ENCODE results near the gene PSTPIP1. TPM values are rescaled to one million over a fixed set of nuclear protein-coding genes. Genes with fewer than 3 reads are reported as not detected.

The PSTPIP1 gene
- total RNA-seq, 1 experiment from 2014 or later = 1.5 TPM

DNA sequence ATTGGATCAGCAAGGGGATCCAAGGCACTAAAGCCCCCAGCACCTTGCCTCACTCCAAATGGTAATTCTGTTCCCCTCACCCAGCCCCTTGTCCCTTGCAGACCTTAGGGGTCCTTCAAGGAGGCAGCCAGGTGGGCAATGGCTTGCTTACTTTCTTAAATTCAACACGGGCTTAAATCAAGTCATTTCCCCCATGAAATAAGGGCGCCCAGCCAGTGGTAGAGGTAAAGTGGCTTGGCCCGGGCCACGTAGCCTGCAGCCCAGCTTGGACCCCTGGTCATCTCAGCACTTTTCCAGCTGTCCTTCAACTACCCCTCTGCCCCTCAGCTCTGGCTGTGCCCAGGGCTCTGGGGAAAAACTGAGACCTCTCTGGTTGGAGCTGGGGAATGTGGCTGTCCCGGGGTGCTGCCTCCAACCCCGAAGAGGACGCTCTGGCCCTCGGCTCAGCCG is 1.2 kb downstream of the PSTPIP1 start:
- H3K9me3 Mint-ChIP-seq = no peaks in the 10 kb centered on the region
- no peak overlapping the region for H3K4me3 Mint-ChIP-seq
- TF ChIP-seq, protein P1, sequence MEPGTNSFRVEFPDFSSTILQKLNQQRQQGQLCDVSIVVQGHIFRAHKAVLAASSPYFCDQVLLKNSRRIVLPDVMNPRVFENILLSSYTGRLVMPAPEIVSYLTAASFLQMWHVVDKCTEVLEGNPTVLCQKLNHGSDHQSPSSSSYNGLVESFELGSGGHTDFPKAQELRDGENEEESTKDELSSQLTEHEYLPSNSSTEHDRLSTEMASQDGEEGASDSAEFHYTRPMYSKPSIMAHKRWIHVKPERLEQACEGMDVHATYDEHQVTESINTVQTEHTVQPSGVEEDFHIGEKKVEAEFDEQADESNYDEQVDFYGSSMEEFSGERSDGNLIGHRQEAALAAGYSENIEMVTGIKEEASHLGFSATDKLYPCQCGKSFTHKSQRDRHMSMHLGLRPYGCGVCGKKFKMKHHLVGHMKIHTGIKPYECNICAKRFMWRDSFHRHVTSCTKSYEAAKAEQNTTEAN (CRISPR knock-in tag; IDR thresholded peaks at IDR 0.05) = no peak
- TF ChIP-seq CREB1 (CRISPR knock-in tag; IDR thresholded peaks at IDR 0.05) = no peak
- TF ChIP-seq, protein P2, sequence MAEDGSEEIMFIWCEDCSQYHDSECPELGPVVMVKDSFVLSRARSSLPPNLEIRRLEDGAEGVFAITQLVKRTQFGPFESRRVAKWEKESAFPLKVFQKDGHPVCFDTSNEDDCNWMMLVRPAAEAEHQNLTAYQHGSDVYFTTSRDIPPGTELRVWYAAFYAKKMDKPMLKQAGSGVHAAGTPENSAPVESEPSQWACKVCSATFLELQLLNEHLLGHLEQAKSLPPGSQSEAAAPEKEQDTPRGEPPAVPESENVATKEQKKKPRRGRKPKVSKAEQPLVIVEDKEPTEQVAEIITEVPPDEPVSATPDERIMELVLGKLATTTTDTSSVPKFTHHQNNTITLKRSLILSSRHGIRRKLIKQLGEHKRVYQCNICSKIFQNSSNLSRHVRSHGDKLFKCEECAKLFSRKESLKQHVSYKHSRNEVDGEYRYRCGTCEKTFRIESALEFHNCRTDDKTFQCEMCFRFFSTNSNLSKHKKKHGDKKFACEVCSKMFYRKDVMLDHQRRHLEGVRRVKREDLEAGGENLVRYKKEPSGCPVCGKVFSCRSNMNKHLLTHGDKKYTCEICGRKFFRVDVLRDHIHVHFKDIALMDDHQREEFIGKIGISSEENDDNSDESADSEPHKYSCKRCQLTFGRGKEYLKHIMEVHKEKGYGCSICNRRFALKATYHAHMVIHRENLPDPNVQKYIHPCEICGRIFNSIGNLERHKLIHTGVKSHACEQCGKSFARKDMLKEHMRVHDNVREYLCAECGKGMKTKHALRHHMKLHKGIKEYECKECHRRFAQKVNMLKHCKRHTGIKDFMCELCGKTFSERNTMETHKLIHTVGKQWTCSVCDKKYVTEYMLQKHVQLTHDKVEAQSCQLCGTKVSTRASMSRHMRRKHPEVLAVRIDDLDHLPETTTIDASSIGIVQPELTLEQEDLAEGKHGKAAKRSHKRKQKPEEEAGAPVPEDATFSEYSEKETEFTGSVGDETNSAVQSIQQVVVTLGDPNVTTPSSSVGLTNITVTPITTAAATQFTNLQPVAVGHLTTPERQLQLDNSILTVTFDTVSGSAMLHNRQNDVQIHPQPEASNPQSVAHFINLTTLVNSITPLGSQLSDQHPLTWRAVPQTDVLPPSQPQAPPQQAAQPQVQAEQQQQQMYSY (CRISPR knock-in tag; IDR thresholded peaks at IDR 0.05) = no peak
- no peak for TF ChIP-seq OVOL2 (CRISPR knock-in tag; IDR thresholded peaks at IDR 0.05; ENCODE audit: borderline replicate concordance)
- no peak for TF ChIP-seq KAT7 (CRISPR knock-in tag; IDR thresholded peaks at IDR 0.05; ENCODE audit: borderline replicate concordance)
- TF ChIP-seq, protein P3, sequence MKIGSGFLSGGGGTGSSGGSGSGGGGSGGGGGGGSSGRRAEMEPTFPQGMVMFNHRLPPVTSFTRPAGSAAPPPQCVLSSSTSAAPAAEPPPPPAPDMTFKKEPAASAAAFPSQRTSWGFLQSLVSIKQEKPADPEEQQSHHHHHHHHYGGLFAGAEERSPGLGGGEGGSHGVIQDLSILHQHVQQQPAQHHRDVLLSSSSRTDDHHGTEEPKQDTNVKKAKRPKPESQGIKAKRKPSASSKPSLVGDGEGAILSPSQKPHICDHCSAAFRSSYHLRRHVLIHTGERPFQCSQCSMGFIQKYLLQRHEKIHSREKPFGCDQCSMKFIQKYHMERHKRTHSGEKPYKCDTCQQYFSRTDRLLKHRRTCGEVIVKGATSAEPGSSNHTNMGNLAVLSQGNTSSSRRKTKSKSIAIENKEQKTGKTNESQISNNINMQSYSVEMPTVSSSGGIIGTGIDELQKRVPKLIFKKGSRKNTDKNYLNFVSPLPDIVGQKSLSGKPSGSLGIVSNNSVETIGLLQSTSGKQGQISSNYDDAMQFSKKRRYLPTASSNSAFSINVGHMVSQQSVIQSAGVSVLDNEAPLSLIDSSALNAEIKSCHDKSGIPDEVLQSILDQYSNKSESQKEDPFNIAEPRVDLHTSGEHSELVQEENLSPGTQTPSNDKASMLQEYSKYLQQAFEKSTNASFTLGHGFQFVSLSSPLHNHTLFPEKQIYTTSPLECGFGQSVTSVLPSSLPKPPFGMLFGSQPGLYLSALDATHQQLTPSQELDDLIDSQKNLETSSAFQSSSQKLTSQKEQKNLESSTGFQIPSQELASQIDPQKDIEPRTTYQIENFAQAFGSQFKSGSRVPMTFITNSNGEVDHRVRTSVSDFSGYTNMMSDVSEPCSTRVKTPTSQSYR (CRISPR knock-in tag; IDR thresholded peaks at IDR 0.05) = no peak
- TF ChIP-seq, protein P4, sequence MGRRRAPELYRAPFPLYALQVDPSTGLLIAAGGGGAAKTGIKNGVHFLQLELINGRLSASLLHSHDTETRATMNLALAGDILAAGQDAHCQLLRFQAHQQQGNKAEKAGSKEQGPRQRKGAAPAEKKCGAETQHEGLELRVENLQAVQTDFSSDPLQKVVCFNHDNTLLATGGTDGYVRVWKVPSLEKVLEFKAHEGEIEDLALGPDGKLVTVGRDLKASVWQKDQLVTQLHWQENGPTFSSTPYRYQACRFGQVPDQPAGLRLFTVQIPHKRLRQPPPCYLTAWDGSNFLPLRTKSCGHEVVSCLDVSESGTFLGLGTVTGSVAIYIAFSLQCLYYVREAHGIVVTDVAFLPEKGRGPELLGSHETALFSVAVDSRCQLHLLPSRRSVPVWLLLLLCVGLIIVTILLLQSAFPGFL (CRISPR knock-in tag; IDR thresholded peaks at IDR 0.05; ENCODE audit: borderline replicate concordance) = no peak
- TF ChIP-seq, protein P5, sequence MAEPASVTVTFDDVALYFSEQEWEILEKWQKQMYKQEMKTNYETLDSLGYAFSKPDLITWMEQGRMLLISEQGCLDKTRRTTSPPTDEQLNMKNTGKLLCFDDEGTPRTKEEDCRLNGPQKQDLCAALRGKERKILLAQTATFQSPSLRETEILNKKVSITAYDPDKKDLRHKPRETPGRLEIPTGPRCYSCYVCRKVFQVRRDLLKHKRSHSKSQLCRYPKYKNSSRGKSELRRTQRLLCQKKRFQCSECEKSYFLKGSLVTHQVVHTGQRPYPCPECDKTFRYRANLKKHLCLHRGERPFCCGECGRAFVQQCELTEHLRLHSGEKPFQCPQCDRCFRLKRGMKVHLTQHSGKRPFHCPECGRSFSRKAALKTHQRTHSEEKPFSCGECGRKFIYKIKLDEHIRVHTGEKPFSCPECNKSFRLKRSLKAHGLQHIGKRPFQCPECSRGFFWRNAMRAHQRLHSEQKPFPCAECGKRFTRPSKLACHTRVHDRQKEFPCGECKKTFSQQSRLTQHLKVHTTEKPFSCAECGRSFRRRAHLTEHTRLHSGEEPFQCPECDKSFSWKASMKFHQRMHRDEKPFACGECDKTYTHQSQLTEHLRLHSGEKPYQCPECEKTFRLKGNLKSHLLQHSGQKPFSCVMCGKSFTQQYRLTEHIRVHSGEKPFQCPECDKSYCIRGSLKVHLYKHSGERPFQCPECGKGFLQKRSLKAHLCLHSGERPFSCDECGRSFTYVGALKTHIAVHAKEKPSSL (CRISPR knock-in tag; conservative IDR thresholded peaks at IDR 0.05) = no peak
- TF ChIP-seq PRRX2 (CRISPR knock-in tag; IDR thresholded peaks at IDR 0.05) = no peak
- TF ChIP-seq TEAD4 (CRISPR knock-in tag; IDR thresholded peaks at IDR 0.05) = no peak
- TF ChIP-seq HMGA2 (CRISPR knock-in tag; IDR thresholded peaks at IDR 0.05) = no peak
- TF ChIP-seq, protein P6, sequence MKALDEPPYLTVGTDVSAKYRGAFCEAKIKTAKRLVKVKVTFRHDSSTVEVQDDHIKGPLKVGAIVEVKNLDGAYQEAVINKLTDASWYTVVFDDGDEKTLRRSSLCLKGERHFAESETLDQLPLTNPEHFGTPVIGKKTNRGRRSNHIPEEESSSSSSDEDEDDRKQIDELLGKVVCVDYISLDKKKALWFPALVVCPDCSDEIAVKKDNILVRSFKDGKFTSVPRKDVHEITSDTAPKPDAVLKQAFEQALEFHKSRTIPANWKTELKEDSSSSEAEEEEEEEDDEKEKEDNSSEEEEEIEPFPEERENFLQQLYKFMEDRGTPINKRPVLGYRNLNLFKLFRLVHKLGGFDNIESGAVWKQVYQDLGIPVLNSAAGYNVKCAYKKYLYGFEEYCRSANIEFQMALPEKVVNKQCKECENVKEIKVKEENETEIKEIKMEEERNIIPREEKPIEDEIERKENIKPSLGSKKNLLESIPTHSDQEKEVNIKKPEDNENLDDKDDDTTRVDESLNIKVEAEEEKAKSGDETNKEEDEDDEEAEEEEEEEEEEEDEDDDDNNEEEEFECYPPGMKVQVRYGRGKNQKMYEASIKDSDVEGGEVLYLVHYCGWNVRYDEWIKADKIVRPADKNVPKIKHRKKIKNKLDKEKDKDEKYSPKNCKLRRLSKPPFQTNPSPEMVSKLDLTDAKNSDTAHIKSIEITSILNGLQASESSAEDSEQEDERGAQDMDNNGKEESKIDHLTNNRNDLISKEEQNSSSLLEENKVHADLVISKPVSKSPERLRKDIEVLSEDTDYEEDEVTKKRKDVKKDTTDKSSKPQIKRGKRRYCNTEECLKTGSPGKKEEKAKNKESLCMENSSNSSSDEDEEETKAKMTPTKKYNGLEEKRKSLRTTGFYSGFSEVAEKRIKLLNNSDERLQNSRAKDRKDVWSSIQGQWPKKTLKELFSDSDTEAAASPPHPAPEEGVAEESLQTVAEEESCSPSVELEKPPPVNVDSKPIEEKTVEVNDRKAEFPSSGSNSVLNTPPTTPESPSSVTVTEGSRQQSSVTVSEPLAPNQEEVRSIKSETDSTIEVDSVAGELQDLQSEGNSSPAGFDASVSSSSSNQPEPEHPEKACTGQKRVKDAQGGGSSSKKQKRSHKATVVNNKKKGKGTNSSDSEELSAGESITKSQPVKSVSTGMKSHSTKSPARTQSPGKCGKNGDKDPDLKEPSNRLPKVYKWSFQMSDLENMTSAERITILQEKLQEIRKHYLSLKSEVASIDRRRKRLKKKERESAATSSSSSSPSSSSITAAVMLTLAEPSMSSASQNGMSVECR (CRISPR knock-in tag; IDR thresholded peaks at IDR 0.05; ENCODE audit: borderline replicate concordance) = no peak
- no peak for TF ChIP-seq ZNF219 (CRISPR knock-in tag; IDR thresholded peaks at IDR 0.05; ENCODE audit: borderline replicate concordance)
- TF ChIP-seq FOXK1 (CRISPR knock-in tag; IDR thresholded peaks at IDR 0.05) = no peak
- DNase-seq (ENCODE audit: low spot score) (no peak), ATAC-seq (no peak)
- CTCF ChIA-PET = interaction anchor here (1.5 to 1.8 kb wide), 2 partner anchors 23 to 39 kb away, joined by 7 read pairs; no protein-coding TSS in a partner anchor
- H3K4me1 Mint-ChIP-seq = no peaks in the 10 kb centered on the region
- H3K27ac Mint-ChIP-seq = no peak overlapping the region
- no peaks in the 10 kb centered on the region for H3K27me3 Mint-ChIP-seq (ENCODE audit: low read depth)
- no peaks in the 10 kb centered on the region for H3K36me3 Mint-ChIP-seq
- POLR2A ChIA-PET = no interaction called here

Data from WTC11 (cell line).